ENCODE measurements around the gene RBM12. TPM values are rescaled to one million over a fixed set of nuclear protein-coding genes. Genes with fewer than 3 reads are reported as not detected.
A peak's percentile ranks its signal among the peaks of the same experiment; 100 is the strongest.

Gene RBM12
- total RNA-seq, 2 experiments from 2014 or later, result 106 to 110 TPM

DNA sequence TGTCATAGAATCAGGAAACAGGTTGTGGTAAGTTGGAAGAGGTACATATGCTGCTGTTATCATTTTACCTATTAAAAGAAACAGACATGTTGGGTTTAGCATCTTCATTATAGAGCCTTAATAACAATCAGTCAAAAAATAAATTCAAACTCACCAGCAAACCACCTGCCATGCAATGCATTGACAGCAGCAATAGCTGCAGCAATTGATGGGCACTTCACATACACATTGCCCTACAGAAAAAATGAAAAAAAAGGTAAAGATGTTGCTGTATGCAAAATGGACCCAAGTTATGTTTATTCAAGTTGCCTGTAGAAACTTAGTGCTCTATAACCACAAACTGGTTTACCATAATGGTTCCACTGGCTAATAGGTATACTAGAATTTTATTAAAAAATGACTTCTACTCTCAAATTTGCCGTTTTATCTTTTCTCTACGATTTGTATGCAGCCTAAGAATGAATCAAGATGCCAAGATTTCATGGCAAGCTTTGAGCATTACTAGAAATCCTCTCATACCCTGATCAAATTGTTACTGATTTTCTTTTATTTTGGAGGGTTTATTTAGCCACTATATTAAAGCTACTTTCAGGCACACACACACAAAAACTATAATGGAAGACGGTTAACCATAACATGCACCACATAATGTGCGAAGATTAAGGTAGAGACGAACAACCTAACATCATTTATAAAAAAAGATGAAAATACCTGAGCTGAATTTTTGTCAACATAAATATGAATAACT lies 40.0 kb upstream of the RBM12 start:
- no peaks in the 10 kb centered on the region for H3K9me3 Mint-ChIP-seq
- CTCF ChIA-PET, result interaction anchor here (0.6 to 1.1 kb wide), 2 partner anchors 35 to 98 kb away, joined by 4 read pairs; no protein-coding TSS in a partner anchor

DNA sequence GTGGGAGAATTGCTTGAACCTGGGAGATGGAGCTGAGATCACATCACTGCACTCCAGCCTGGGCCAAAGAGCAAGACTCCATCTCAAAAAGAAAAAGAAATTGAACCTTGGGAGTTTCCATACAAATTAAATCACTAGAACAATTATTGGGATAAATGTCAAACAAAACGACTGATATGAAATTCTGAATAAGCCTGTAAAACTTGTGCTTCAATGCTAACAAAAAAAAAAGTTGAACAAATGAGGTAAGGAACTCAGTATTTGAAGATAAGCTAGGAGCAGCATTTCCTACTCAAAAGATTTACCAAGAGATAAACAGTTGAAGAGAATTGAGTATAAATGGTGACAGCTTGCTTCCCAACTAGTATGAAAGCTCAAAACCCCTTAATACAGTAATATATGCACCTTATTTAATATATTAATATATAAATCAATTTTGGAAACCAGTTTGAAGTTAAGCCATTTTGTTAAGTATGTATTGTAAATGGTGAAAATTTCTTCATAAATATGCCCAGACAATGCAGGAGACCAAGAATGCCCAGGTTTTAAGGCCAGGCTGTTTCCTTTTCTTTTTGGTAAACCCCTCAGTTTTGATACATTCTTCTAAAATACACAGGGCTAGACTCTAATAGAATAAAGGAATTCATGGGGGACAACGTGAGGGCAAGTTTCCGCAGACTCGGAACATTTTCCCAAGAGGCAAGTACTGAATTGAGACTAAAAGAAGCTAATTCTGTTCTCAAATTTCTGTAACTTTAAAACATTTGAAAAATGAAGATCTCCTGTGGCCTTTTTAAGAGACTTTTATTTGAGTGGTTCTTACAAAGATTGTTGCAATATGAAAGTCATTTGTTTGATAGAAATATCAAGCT lies 38.4 kb upstream of the RBM12 start:
- H3K27me3 Mint-ChIP-seq (ENCODE audit: low read depth), result no peaks in the 10 kb centered on the region
- CTCF ChIA-PET, result interaction anchor here (0.6 to 1.7 kb wide), 6 partner anchors 36 to 290 kb away, joined by 4 to 7 read pairs (median 4); no protein-coding TSS in a partner anchor
- H3K9me3 Mint-ChIP-seq, result no peaks in the 10 kb centered on the region
- H3K36me3 Mint-ChIP-seq (ENCODE audit: low read depth), result peaks cover 55% of the 10 kb centered on the region
- DNase-seq, result no peak
- peak overlapping the region; percentile 75 for H3K27ac Mint-ChIP-seq
- no peak overlapping the region for H3K4me3 Mint-ChIP-seq
- peaks cover 30% of the 10 kb centered on the region for H3K4me1 Mint-ChIP-seq (ENCODE audit: low read depth)
- intact Hi-C loops (cut with micrococcal nuclease), result no loop called here

More for the DNA sequence above, 40.0 kb upstream of the RBM12 start:
- Mint-ChIP-seq H3K27ac (peak overlapping the region; percentile 50), H3K4me3 (no peak overlapping the region), H3K36me3 (ENCODE audit: low read depth) (peaks cover 52% of the 10 kb centered on the region), H3K4me1 (ENCODE audit: low read depth) (peaks cover 29% of the 10 kb centered on the region), H3K27me3 (ENCODE audit: low read depth) (no peaks in the 10 kb centered on the region)
- intact Hi-C loops (cut with micrococcal nuclease), result no loop called here
- no peak for DNase-seq

DNA sequence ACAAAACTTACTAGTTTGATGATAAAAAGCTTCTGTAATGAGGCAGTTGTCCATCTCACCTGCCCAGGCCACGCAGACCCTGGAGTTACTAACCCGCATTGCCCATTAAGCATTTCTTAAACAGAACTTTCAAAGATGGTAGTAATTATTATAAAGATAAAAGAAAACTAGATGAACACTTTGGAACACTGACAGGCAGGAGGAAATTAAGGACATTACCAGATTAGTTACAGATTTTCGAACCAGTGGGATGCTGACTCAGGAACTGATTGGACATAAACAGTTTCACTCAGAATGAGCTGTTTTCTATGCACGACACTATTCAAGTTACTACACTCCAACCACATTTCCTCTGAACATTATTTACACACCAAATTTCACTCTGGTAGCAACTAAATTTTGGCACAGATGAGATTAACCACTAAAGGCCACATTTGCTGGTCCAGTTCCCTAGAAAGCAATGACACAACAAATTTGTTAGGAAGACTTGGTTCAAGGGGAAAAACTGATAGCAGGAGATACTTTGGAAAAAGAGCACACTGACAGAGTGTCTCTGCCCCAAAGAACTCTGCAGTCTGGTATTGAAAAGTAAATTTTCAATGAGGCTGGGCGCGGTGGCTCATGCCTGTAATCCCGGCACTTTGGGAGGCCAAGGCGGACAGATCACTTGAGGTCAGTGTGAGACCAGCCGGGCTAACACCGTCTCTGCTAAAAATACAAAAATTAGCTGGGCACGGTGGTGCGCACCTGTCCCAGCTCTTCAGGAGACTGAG lies 37.5 kb upstream of the RBM12 start:
- DNase-seq, result no peak
- peaks cover 54% of the 10 kb centered on the region for H3K36me3 Mint-ChIP-seq (ENCODE audit: low read depth)
- intact Hi-C loops (cut with micrococcal nuclease), result no loop called here
- peaks cover 39% of the 10 kb centered on the region for H3K4me1 Mint-ChIP-seq (ENCODE audit: low read depth)
- CTCF ChIA-PET, result interaction anchor here (1.2 to 1.7 kb wide), 2 partner anchors 37 to 81 kb away, joined by 3 to 6 read pairs; no protein-coding TSS in a partner anchor
- no peak overlapping the region for H3K4me3 Mint-ChIP-seq
- H3K9me3 Mint-ChIP-seq, result no peaks in the 10 kb centered on the region
- peak overlapping the region; percentile 75 for H3K27ac Mint-ChIP-seq
- H3K27me3 Mint-ChIP-seq (ENCODE audit: low read depth), result no peaks in the 10 kb centered on the region

DNA sequence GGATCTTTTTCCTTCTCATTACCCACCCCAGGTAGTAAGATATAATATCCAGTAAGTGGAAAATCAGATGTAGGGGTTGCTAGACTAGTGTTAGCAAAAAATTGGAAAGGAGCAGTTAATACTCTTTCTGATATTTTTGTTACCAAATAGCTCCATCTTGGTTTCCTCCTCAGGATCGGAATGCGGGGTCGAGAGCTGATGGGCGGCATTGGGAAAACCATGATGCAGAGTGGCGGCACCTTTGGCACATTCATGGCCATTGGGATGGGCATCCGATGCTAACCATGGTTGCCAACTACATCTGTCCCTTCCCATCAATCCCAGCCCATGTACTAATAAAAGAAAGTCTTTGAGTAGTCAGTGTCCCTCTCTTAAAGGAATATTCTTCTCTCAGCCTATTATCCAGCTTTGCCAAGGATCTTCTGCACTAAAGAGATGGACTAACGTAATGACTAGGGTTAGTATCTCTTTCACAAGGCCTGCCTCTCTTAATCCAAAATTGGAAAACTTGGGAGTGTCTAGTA lies 36.0 kb upstream of the RBM12 start:
- DNase-seq, result no peak
- Mint-ChIP-seq H3K27me3 (ENCODE audit: low read depth) (no peaks in the 10 kb centered on the region), H3K4me3 (peak overlapping the region; percentile 93), H3K4me1 (ENCODE audit: low read depth) (peaks cover 42% of the 10 kb centered on the region), H3K27ac (peak overlapping the region; percentile 60), H3K36me3 (ENCODE audit: low read depth) (peaks cover 44% of the 10 kb centered on the region), H3K9me3 (no peaks in the 10 kb centered on the region)
- intact Hi-C loops (cut with micrococcal nuclease), result loop anchor here (1.0 kb wide), 1 partner anchor 11 kb away; no protein-coding TSS in a partner anchor
- CTCF ChIA-PET, result interaction anchor here (0.6 to 1.1 kb wide), 3 partner anchors 82 to 242 kb away, joined by 3 to 4 read pairs (median 4); no protein-coding TSS in a partner anchor

DNA sequence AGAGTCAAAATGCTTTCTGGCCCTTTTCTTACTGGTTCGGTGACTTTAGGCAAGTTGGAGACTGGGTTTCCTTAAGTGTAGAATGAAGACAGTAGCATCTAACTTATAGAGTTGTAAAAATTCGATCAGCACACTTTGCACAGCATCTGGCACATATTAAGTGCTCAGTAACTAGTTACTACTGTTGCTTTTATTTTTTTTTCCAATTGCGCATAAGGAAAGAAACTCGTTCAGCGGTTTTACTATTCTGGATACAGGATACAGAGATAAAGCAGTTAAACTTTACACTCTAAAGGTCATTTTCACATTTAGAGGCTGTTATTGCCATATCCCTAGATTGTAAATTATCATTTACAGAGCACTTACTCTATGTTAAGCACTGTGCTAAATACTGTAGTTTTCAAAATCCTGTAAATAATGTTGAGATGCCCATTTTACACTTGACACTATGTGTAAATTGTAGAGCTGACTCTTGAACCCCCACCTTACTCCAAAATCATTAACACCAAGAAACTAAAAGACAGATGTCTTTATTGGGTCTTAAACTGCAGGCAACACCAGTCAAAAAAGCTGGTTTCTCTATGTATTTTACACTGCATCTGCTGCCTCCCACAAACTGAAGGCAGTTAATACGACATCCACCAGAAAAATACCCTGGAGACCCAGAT lies 35.4 kb upstream of the RBM12 start:
- peaks cover 42% of the 10 kb centered on the region for H3K4me1 Mint-ChIP-seq (ENCODE audit: low read depth)

DNA sequence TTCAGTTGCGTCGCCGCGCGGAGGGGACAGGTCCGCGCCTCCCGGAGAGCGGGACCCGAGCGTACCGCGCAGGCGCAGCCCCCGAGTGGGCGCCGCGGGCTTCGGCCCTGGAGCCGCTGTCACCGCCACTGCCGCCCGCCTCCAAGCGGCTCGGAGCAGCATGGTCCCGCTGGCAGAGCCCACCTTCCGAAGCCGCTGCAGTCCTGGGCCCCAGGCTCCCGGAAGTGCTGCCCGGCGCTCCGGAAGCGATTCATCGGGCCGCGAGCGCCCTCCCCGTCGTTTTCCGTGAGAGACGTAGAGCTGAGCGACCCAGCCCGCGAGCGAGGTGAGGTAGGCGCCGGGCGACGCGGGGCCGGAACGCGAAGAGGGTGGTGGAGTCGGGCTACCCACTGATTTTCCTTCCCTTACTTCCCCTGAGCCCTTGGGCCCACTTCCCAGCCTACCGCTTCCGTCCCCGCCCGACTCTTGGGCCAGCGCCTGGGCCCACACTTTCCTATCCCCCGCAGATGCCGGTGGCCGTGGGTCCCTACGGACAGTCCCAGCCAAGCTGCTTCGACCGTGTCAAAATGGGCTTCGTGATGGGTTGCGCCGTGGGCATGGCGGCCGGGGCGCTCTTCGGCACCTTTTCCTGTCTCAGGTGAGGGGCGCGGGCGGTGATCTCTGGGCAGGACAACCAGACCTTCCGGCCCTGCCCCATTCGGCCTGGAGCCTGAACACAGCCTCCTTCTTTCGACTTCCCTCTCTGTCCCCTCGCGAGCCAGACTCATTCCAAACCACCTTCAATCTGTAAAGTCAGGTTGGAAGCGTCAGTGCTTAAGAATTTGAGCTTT lies 34.6 kb upstream of the RBM12 start, which contains the start of the genes NFS1 and ROMO1:
Gene NFS1 (minus strand): TSS at position 226 of the 830 bp plus-strand sequence. CDS start 64 bp downstream, at position 162.
Gene ROMO1 (plus strand): TSS at position 279 of the 830 bp plus-strand sequence. CDS start 228 bp downstream, at position 507.
- peaks cover 40% of the 10 kb centered on the region for H3K4me1 Mint-ChIP-seq (ENCODE audit: low read depth)
- H3K4me3 Mint-ChIP-seq, result peak within 1 kb of the TSS; percentile 93
- H3K9me3 Mint-ChIP-seq, result no peaks in the 10 kb centered on the region
- H3K36me3 Mint-ChIP-seq (ENCODE audit: low read depth), result peaks cover 39% of the 10 kb centered on the region
- DNase-seq, result peak; percentile 89
- intact Hi-C loops (cut with micrococcal nuclease), result loop anchor here (1.0 to 5.0 kb wide), 7 partner anchors 35 to 253 kb away; partner anchors contain the start of genes CPNE1, RBM12, RBM39 and SCAND1
- peak within 1 kb of the TSS; percentile 92 for H3K27ac Mint-ChIP-seq
- CTCF ChIA-PET, result interaction anchor here (0.9 kb wide), 1 partner anchor 98 kb away, joined by 3 read pairs; no protein-coding TSS in a partner anchor
- H3K27me3 Mint-ChIP-seq (ENCODE audit: low read depth), result no peaks in the 10 kb centered on the region

More for the DNA sequence above, 35.4 kb upstream of the RBM12 start:
- CTCF ChIA-PET, result interaction anchor here (1.1 kb wide), 1 partner anchor 217 kb away, joined by 4 read pairs; no protein-coding TSS in a partner anchor
- intact Hi-C loops (cut with micrococcal nuclease), result loop anchor here (1.0 to 5.0 kb wide), 8 partner anchors 11 to 252 kb away; partner anchors contain the start of genes CPNE1, RBM12, RBM39 and SCAND1
- H3K36me3 Mint-ChIP-seq (ENCODE audit: low read depth), result peaks cover 44% of the 10 kb centered on the region
- H3K9me3 Mint-ChIP-seq, result no peaks in the 10 kb centered on the region
- peak overlapping the region; percentile 92 for H3K27ac Mint-ChIP-seq
- no peak for DNase-seq
- H3K27me3 Mint-ChIP-seq (ENCODE audit: low read depth), result no peaks in the 10 kb centered on the region
- H3K4me3 Mint-ChIP-seq, result peak overlapping the region; percentile 93

DNA sequence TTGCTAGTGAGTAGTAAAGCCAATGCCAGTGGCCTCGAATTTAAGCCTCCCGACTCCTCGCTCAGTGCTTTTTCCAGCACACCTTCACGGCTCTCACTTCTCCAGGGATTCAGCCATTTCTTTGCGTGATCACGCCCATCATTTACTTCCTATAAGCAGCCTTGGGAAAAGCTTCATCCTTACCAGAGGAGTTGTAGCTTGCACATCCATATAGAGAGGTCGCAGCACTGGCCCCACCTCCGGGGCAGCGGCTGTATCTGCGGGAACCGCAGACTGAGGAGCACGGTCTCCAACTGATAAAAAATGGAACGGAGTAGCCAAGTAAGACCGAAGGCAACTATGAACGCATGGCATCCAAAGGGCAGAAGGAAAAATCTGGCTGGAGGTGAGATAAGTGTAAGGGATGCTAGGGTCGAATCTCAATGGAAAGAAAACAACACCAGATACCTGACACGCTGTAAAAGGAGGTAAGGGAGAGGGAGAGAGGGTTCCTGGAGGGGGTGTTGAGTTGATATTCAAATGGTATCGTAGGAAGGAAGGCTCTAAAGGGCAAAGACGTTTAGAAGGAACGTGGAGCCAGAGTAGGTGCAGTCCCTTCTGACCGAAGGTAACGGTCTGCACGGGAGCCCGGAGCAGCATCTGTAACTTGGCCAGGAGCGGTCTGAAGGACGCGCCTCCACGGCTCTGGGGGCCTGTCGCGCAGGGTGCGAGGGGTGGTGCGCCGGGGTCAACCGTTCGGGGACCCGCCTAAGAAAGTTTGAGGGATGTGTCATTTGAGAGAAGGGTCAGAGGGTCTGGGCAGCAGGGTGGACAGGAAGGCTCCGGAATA lies 33.8 kb upstream of the RBM12 start:
- intact Hi-C loops (cut with micrococcal nuclease), result loop anchor here (1.0 to 5.0 kb wide), 7 partner anchors 34 to 254 kb away; partner anchors contain the start of genes CPNE1, RBM12, RBM39 and SCAND1
- DNase-seq, result no peak
- peak overlapping the region; percentile 81 for H3K27ac Mint-ChIP-seq
- peak overlapping the region; percentile 93 for H3K4me3 Mint-ChIP-seq
- H3K9me3 Mint-ChIP-seq, result no peaks in the 10 kb centered on the region
- peaks cover 32% of the 10 kb centered on the region for H3K36me3 Mint-ChIP-seq (ENCODE audit: low read depth)
- CTCF ChIA-PET, result interaction anchor here (0.6 to 0.9 kb wide), 2 partner anchors 82 to 98 kb away, joined by 3 to 4 read pairs; no protein-coding TSS in a partner anchor
- H3K4me1 Mint-ChIP-seq (ENCODE audit: low read depth), result peaks cover 40% of the 10 kb centered on the region
- H3K27me3 Mint-ChIP-seq (ENCODE audit: low read depth), result no peaks in the 10 kb centered on the region

DNA sequence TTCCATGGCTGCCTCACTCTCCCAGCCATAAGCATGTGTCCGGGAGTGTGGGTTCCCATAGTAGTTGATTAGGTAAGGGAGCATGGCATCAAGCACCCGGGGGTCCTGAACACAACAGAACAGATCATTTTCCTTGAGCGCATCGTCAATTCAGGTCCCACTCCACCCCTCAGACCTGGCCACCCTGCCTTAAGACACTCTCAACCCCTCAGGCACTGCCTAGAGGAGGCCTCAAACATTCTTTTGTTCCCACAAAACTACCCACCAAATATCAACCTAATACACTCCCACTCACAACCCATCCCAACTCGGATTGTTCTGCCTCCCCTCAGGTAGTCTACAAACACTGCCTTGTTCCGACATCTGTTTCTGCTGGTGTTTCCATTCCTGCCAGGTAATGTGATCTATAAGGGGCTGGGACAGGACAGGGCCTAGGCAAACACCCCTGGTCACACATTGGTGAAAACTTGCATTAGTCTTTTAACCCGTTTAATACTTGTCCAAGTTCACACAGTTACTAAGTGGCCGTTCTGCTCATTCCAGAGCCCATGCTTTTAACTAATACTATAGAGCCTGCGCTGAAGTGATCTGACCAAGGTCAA lies 33.1 kb upstream of the RBM12 start:
- Mint-ChIP-seq H3K27me3 (ENCODE audit: low read depth) (no peaks in the 10 kb centered on the region), H3K36me3 (ENCODE audit: low read depth) (peaks cover 31% of the 10 kb centered on the region)
- CTCF ChIA-PET, result interaction anchor here (0.6 kb wide), 1 partner anchor 81 kb away, joined by 4 read pairs; no protein-coding TSS in a partner anchor

DNA sequence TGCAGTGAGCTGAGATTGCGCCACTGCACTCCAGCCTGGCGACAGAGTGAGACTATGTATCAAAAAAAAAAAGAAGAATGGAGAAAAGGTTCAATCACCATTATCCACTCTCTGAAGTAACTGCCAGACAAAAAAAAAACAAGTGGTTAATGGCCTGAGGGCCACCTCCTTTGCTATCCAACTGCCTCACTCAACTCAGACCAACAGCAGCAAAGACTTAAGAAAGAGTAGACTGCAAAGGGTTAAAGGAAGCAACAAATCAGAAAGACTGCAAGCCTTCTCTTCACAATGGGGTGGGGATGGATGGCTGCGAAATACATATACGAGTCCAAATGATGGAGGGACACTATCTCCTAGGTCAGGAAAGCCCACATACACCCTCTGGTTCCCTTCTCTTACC lies 31.3 kb upstream of the RBM12 start:
- Mint-ChIP-seq H3K27ac (no peak overlapping the region), H3K36me3 (ENCODE audit: low read depth) (peaks cover 26% of the 10 kb centered on the region), H3K9me3 (no peaks in the 10 kb centered on the region), H3K27me3 (ENCODE audit: low read depth) (no peaks in the 10 kb centered on the region), H3K4me3 (no peak overlapping the region), H3K4me1 (ENCODE audit: low read depth) (peaks cover 31% of the 10 kb centered on the region)
- intact Hi-C loops (cut with micrococcal nuclease), result loop anchor here (5.0 kb wide), 1 partner anchor 256 kb away; the partner anchor contains the start of gene SCAND1
- DNase-seq, result no peak
- CTCF ChIA-PET, result interaction anchor here (1.6 kb wide), 1 partner anchor 95 kb away, joined by 9 read pairs; no protein-coding TSS in a partner anchor

More for the DNA sequence above, 33.1 kb upstream of the RBM12 start:
- Mint-ChIP-seq H3K9me3 (no peaks in the 10 kb centered on the region), H3K4me3 (peak overlapping the region; percentile 93), H3K27ac (no peak overlapping the region), H3K4me1 (ENCODE audit: low read depth) (peaks cover 40% of the 10 kb centered on the region)
- DNase-seq, result no peak
- intact Hi-C loops (cut with micrococcal nuclease), result loop anchor here (2.0 to 5.0 kb wide), 3 partner anchors 45 to 255 kb away; partner anchors contain the start of genes RBM39 and SCAND1

Measured in activated naive CD4-positive, alpha-beta T cell treated with anti-CD3 and anti-CD28 coated beads for 36 hours (primary cell).